H1 (cell line): ENCODE measurements around the gene AHRR. TPM values are rescaled to one million over a fixed set of nuclear protein-coding genes. Genes with fewer than 3 reads are reported as not detected.

ENCODE experiments used
- CTCF ChIA-PET: fragments of 300-600 bp; sonication (Branson Sonifier 250); formaldehyde crosslinking; loops from one replicate; lab custom pipeline; 2021; ENCODE audit not compliant: partially characterized antibody; lab: Charles Lee
- POLR2A ChIA-PET: fragments of 300-600 bp; sonication (Branson Sonifier 250); formaldehyde crosslinking; loops from one replicate; lab custom pipeline; 2021; ENCODE audit warnings: inconsistent platforms; ENCODE audit not compliant: partially characterized antibody; lab: Charles Lee
- DNase-seq, 2 experiments: peaks; one replicate each; pipeline versions ENCODE4 v3.0.0 to v3.0.0-alpha.2; 2010 to 2022; ENCODE audit warnings: low spot score in 2 of 2, low read depth in 1 of 2, mixed read lengths in 1 of 2
- FAIRE-seq: peaks from 2 replicates; lab custom pipeline; 2011; peaks lifted over from hg19 to GRCh38; lab: Jason Lieb, UNC
- H2AFZ ChIP-seq: 2 replicates; pipeline ENCODE4 v1.8.1; 2012; ENCODE audit warnings: low read length, inconsistent platforms
- H2AK5ac ChIP-seq: 2 replicates; pipeline ENCODE4 v1.6.1; 2013; ENCODE audit warnings: low read depth, low read length
- H2BK120ac ChIP-seq: replicated peaks from 2 replicates; pipeline ENCODE3; 2013; ENCODE audit warnings: low read depth, low read length, inconsistent platforms
- H2BK12ac ChIP-seq: 2 replicates; pipeline ENCODE4 v1.6.1; 2013; ENCODE audit warnings: low read depth, low read length
- H2BK15ac ChIP-seq: 2 replicates; pipeline ENCODE4 v1.6.1; 2013; ENCODE audit warnings: low read length
- H2BK20ac ChIP-seq: 2 replicates; pipeline ENCODE4 v1.6.1; 2013; ENCODE audit warnings: low read length
- H2BK5ac ChIP-seq: 2 replicates; pipeline ENCODE4 v1.6.1; 2013; ENCODE audit warnings: low read depth, low read length
- H3K14ac ChIP-seq: 2 replicates; pipeline ENCODE4 v1.6.1; 2013; ENCODE audit warnings: inconsistent platforms; ENCODE audit not compliant: insufficient read length
- H3K18ac ChIP-seq: 2 replicates; pipeline ENCODE4 v1.6.1; 2013; ENCODE audit warnings: low read length; ENCODE audit errors: extremely low read depth
- H3K23ac ChIP-seq: 2 replicates; pipeline ENCODE4 v1.6.1; 2013; ENCODE audit warnings: inconsistent platforms; ENCODE audit not compliant: insufficient read length
- H3K23me2 ChIP-seq: 2 replicates; pipeline ENCODE4 v1.6.1; 2013; ENCODE audit warnings: low read depth, low read length
- H3K27ac ChIP-seq: 2 replicates; pipeline ENCODE4 v1.6.1; 2011; ENCODE audit warnings: low read depth, low read length, inconsistent platforms
- H3K27me3 ChIP-seq, 4 experiments: replicated peaks in 1 of 4; 1 replicate in 1 of 4; 2 replicates in 3 of 4; pipeline versions ENCODE4 v1.6.1 to v1.8.1; 2011 to 2013; ENCODE audit warnings: low read length in 3 of 4, mild to moderate bottlenecking in 3 of 4, inconsistent platforms in 2 of 4, mixed read lengths in 2 of 4, moderate library complexity in 1 of 4; ENCODE audit not compliant: control insufficient read depth in 3 of 4, insufficient read depth in 3 of 4; ENCODE audit errors: extremely low read depth in 1 of 4
- H3K36me3 ChIP-seq, 4 experiments: 2 replicates each; pipeline versions ENCODE4 v1.6.1 to v1.8.1; 2011 to 2013; ENCODE audit warnings: mild to moderate bottlenecking in 4 of 4, low read length in 3 of 4, moderate library complexity in 2 of 4, control low read depth in 1 of 4, inconsistent platforms in 1 of 4; ENCODE audit not compliant: insufficient read depth in 4 of 4, control insufficient read depth in 2 of 4
- H3K4ac ChIP-seq: replicated peaks from 2 replicates; pipeline ENCODE3; 2013; ENCODE audit warnings: low read length, low read depth, mixed read lengths, inconsistent platforms; ENCODE audit not compliant: insufficient read length
- H3K4me1 ChIP-seq, 4 experiments: replicated peaks in 1 of 4; 1 replicate in 1 of 4; 2 replicates in 3 of 4; pipeline versions ENCODE4 v1.6.1 to v1.8.1; 2011 to 2013; ENCODE audit warnings: low read length in 3 of 4, inconsistent platforms in 2 of 4, mixed read lengths in 1 of 4; ENCODE audit not compliant: insufficient read depth in 4 of 4, control insufficient read depth in 3 of 4
- H3K4me2 ChIP-seq, 2 experiments: 2 replicates each; pipeline versions ENCODE4 v1.6.1 to v1.8.1; 2011 to 2013; ENCODE audit warnings: low read depth in 2 of 2, low read length in 2 of 2, control low read depth in 1 of 2, inconsistent platforms in 1 of 2, mild to moderate bottlenecking in 1 of 2; ENCODE audit not compliant: insufficient read depth in 1 of 2
- H3K4me3 ChIP-seq, 4 experiments: fragments of 200-600, 300-600 bp in 1 of 4; sonication (generic), shearing (Covaris generic), sonication (Bioruptor Twin) in 1 of 4; 2 replicates each; pipeline versions ENCODE4 v1.5.1 to v1.8.1; 2011 to 2016; ENCODE audit warnings: low read length in 4 of 4, low read depth in 3 of 4, control low read depth in 2 of 4, inconsistent platforms in 2 of 4, mild to moderate bottlenecking in 2 of 4, mixed read lengths in 1 of 4, moderate library complexity in 1 of 4; ENCODE audit not compliant: insufficient read depth in 2 of 4; ENCODE audit errors: extremely low read depth in 1 of 4
- H3K56ac ChIP-seq: replicated peaks from 2 replicates; pipeline ENCODE3; 2013; ENCODE audit warnings: low read depth, mild to moderate bottlenecking, mixed read lengths, low read length, inconsistent platforms; ENCODE audit not compliant: insufficient read length
- H3K79me1 ChIP-seq: 2 replicates; pipeline ENCODE4 v1.6.1; 2013; ENCODE audit warnings: low read depth, low read length, control low read depth
- H3K79me2 ChIP-seq, 2 experiments: 2 replicates each; pipeline versions ENCODE4 v1.6.1 to v1.8.1; 2012 to 2013; ENCODE audit warnings: low read length in 2 of 2, mild to moderate bottlenecking in 2 of 2, inconsistent platforms in 1 of 2; ENCODE audit not compliant: insufficient read depth in 2 of 2, control insufficient read depth in 1 of 2
- H3K9ac ChIP-seq, 4 experiments: replicated peaks in 1 of 4; 1 replicate in 1 of 4; 2 replicates in 3 of 4; pipeline versions ENCODE4 v1.6.1 to v1.8.1; 2011 to 2013; ENCODE audit warnings: low read depth in 3 of 4, low read length in 3 of 4, control low read depth in 2 of 4, mild to moderate bottlenecking in 2 of 4, moderate library complexity in 2 of 4, inconsistent platforms in 1 of 4; ENCODE audit errors: extremely low read depth in 1 of 4
- H3K9me3 ChIP-seq, 2 experiments: 2 replicates each; pipeline versions ENCODE4 v1.6.1 to v1.8.1; 2012 to 2013; ENCODE audit warnings: mild to moderate bottlenecking in 2 of 2, moderate library complexity in 2 of 2, control low read depth in 1 of 2, inconsistent platforms in 1 of 2, low read depth in 1 of 2, low read length in 1 of 2, mixed read lengths in 1 of 2; ENCODE audit not compliant: insufficient read depth in 2 of 2
- H4K20me1 ChIP-seq, 2 experiments: replicated peaks in 1 of 2; 2 replicates each; pipeline versions ENCODE3 to v1.8.1; 2011 to 2013; ENCODE audit warnings: inconsistent platforms in 2 of 2, low read length in 2 of 2, mild to moderate bottlenecking in 1 of 2; ENCODE audit not compliant: insufficient read depth in 2 of 2, control insufficient read depth in 1 of 2
- H4K5ac ChIP-seq: 2 replicates; pipeline ENCODE4 v1.6.1; 2013; ENCODE audit warnings: low read length, low read depth, mixed read lengths, inconsistent platforms; ENCODE audit not compliant: insufficient read length
- H4K8ac ChIP-seq: 2 replicates; pipeline ENCODE4 v1.8.0; 2013; ENCODE audit warnings: mild to moderate bottlenecking, moderate library complexity, low read length, inconsistent platforms; ENCODE audit not compliant: insufficient read depth; ENCODE audit errors: extremely low read depth
- H4K91ac ChIP-seq: replicated peaks from 2 replicates; pipeline ENCODE3; 2013; ENCODE audit warnings: low read length, mixed read lengths, inconsistent platforms; ENCODE audit not compliant: insufficient read length
- E2F6 ChIP-seq: IDR thresholded peaks from 2 replicates; pipeline ENCODE4 v1.6.1; 2012; ENCODE audit warnings: inconsistent platforms
- WGBS, 2 experiments: shearing (Covaris generic) in 1 of 2; methylation state at CpG; one replicate each; pipeline versions ENCODE4 v1.1.6 to v1.1.7; 2013 to 2015; ENCODE audit warnings: low lambda C conversion rate in 2 of 2, mixed read lengths in 2 of 2, inconsistent platforms in 1 of 2, low coverage in 1 of 2, missing lambda C conversion rate in 1 of 2; ENCODE audit not compliant: insufficient replicate concordance in 2 of 2, insufficient coverage in 1 of 2, insufficient read length in 1 of 2; ENCODE audit errors: extremely low coverage in 1 of 2, missing lambda C conversion rate in 1 of 2; 5-methylcytosine and 5-hydroxymethylcytosine counted together
- polyA plus RNA-seq, 7 experiments: library from polyadenylated mRNA; depleted of rRNA in 3 of 7; stranded (reverse) in 5 of 7; unstranded in 2 of 7; fragments of >200 nt in 5 of 7; fragments of 200-250 nt in 2 of 7; gene quantifications; 1 replicate in 5 of 7; 2 replicates in 1 of 7; 4 replicates in 1 of 7; pipeline versions ENCODE4 v1.2.1 to v1.2.3, GENCODE V29; 2011 to 2013; ENCODE audit warnings: missing spikeins in 2 of 7, mixed read lengths in 2 of 7
- total RNA-seq: library from RNA; stranded (reverse); fragmentation: NEBNext Ultra II Directional; extraction: Animal tissue kit (Norgen Biotek cat#: 25700); gene quantifications from 2 replicates; pipeline ENCODE4 v1.2.1, GENCODE V29; 2021

AHRR gene
- total and polyA plus RNA-seq, 2 of the 8 experiments (the other 6 are each of a cell fraction or from before 2014, with no cell fraction given) = 0.41 to 0.80 TPM

GRCh38 chr5:378976-379742 lies 57.6 kb downstream of the AHRR start:
- Histone ChIP-seq H3K27me3 (peaks cover 0 to 10% (median 9%) of the 10 kb centered on the region in 4 experiments; a peak in 6 of 7 replicates), H3K79me2 (no peaks in the 10 kb centered on the region), H4K20me1 (no peaks in the 10 kb centered on the region), H4K5ac (no peak overlapping the region), H3K4ac (no peak overlapping the region), H3K14ac (no peak overlapping the region), H3K56ac (no peak overlapping the region), H2BK120ac (no peak overlapping the region), H2BK5ac (no peak overlapping the region), H3K79me1 (no peaks in the 10 kb centered on the region), H3K18ac (no peak overlapping the region), H2BK12ac (no peak overlapping the region), H3K4me2 (no peak overlapping the region), H3K36me3 (no peaks in the 10 kb centered on the region), H4K91ac (no peak overlapping the region), H3K23me2 (no peaks in the 10 kb centered on the region), H3K9ac (no peak overlapping the region), H3K4me3 (no peak overlapping the region), H3K27ac (no peak overlapping the region), H2AFZ (no peak overlapping the region), H3K23ac (no peak overlapping the region), H2AK5ac (no peak overlapping the region), H2BK15ac (no peak overlapping the region), H4K8ac (no peak overlapping the region), H3K4me1 (no peaks in the 10 kb centered on the region; a peak in 2 of 7 replicates), H3K9me3 (no peaks in the 10 kb centered on the region), H2BK20ac (no peak overlapping the region)
- WGBS, 2 experiments = 93% methylated on average over 16 of the region's 16 CpGs; no CpG with 5 or more reads in 1 of the 2 experiments
- no peak for TF ChIP-seq E2F6
- ChIA-PET CTCF (interaction anchor here (0.8 to 3.6 kb wide), 3 partner anchors 11 to 51 kb away, joined by 3 to 11 read pairs (median 8); no protein-coding TSS in a partner anchor), POLR2A (interaction anchor here (1.0 to 1.1 kb wide), 2 partner anchors 10 to 20 kb away, joined by 3 read pairs; no protein-coding TSS in a partner anchor)
- FAIRE-seq (no peak), DNase-seq (no peak)
